Tibial nerve (tissue), 4 donors: ENCODE measurements around the gene GULP1.

Experiments
- EP300 ChIP-seq, 2 donors: sonication (generic); formaldehyde crosslinking; IDR thresholded peaks; one replicate each; pipeline ENCODE4 v1.6.1; 2017; ENCODE audit warnings: antibody characterized with exemption in 2 of 2, mild to moderate bottlenecking in 1 of 2
- TF ChIP-seq, protein P1 (sequence below), 5 experiments: fragments of 200-600 bp in 3 of 5; fragments of 450-650 bp in 2 of 5; sonication (generic) in 3 of 5; IDR thresholded peaks; one replicate each; pipeline ENCODE4 v1.5.1; 2016 to 2019; ENCODE audit warnings: antibody characterized with exemption in 5 of 5, mild to moderate bottlenecking in 3 of 5, moderate library complexity in 2 of 5

GRCh38 chr2:188278388-188279092 lies 13.1 kb upstream of the GULP1 start:
- TF ChIP-seq, protein P1, sequence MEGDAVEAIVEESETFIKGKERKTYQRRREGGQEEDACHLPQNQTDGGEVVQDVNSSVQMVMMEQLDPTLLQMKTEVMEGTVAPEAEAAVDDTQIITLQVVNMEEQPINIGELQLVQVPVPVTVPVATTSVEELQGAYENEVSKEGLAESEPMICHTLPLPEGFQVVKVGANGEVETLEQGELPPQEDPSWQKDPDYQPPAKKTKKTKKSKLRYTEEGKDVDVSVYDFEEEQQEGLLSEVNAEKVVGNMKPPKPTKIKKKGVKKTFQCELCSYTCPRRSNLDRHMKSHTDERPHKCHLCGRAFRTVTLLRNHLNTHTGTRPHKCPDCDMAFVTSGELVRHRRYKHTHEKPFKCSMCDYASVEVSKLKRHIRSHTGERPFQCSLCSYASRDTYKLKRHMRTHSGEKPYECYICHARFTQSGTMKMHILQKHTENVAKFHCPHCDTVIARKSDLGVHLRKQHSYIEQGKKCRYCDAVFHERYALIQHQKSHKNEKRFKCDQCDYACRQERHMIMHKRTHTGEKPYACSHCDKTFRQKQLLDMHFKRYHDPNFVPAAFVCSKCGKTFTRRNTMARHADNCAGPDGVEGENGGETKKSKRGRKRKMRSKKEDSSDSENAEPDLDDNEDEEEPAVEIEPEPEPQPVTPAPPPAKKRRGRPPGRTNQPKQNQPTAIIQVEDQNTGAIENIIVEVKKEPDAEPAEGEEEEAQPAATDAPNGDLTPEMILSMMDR (IDR thresholded peaks at IDR 0.05): no peak
- TF ChIP-seq EP300 (IDR thresholded peaks at IDR 0.05): no peak
